Mucosa of descending colon (tissue), 3 donors: Measurements from ENCODE around the gene TRERF1. TPM values are rescaled to one million over a fixed set of nuclear protein-coding genes. Genes with fewer than 3 reads are reported as not detected.

ENCODE experiments used
- ATAC-seq: fragments of 200-7000 bp; cut with Tn5 transposase; one replicate; pipeline ENCODE4 v1.9.1; 2020; ENCODE audit warnings: mild to moderate bottlenecking, moderate library complexity
- DNase-seq, 3 donors: peaks; one replicate each; pipeline ENCODE4 v3.0.0-alpha.2; 2020
- H3K36me3 ChIP-seq: fragments of 200-600 bp; one replicate; pipeline ENCODE4 v1.8.0; 2021; ENCODE audit warnings: low read depth, mild to moderate bottlenecking
- H3K4me1 ChIP-seq: fragments of 200-600 bp; one replicate; pipeline ENCODE4 v1.8.0; 2021; ENCODE audit warnings: low read depth, mild to moderate bottlenecking
- H3K4me3 ChIP-seq: fragments of 200-600 bp; one replicate; pipeline ENCODE4 v1.8.0; 2021; ENCODE audit warnings: mild to moderate bottlenecking
- H3K9me3 ChIP-seq: fragments of 200-600 bp; one replicate; pipeline ENCODE4 v1.8.0; 2021; ENCODE audit warnings: mild to moderate bottlenecking
- CTCF ChIP-seq: fragments of 200-600 bp; IDR thresholded peaks from one replicate; pipeline ENCODE4 v1.8.0; 2022; ENCODE audit warnings: antibody characterized with exemption, mild to moderate bottlenecking
- intact Hi-C, 2 donors: fragments of 100-400 bp; cut with DNase I in 1 of 2; cut with micrococcal nuclease in 1 of 2; formaldehyde crosslinking; loops; one replicate each; pipeline versions ENCODE4 v1.11.0 to v1.11.1; 2022; cut with DNase I, micrococcal nuclease
- total RNA-seq, 3 donors: library from RNA; stranded (reverse); fragmentation: NEBNext Ultra II Directional in 2 of 3; extraction: Animal tissue kit (Norgen Biotek cat#: 25700) in 2 of 3; gene quantifications; one replicate each; pipeline versions ENCODE4 v1.2.1 to v1.2.4, GENCODE V29; 2021 to 2023
- donor health status: DM: no; HTN: no; CAD: no; lungs with moderate emphysema.
- donor health status: DM: no; HTN: no; CAD: no.
- donor health status: DM: no; HTN: yes; CAD: no.

TRERF1 gene
- total RNA-seq, 3 donors from 2014 or later: 2.8 to 11.2 (median 3.8) TPM

DNA sequence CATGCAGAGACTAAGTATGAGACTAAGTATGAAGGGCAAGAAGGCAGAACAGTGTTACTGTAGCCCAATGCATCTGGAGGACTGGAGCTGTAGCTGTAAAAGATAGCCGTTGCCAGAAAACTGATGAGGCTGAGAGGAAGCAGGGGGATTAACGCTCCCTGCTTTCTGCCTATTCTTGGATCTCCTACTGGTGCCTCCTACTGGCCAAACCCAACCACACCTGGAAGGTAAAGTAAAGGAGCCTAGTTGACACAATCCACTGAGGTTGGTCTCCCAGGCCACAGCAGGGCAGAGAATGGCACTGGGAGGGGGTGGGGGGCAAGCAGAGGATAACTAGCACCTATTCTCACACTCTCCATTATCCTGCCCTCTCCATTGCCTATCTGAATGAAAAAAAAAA lies 129.1 kb downstream of the TRERF1 start:
- no peak for DNase-seq
- TF ChIP-seq CTCF: no peak
- Histone ChIP-seq H3K4me1 (no peaks in the 10 kb centered on the region), H3K9me3 (no peaks in the 10 kb centered on the region), H3K4me3 (no peak overlapping the region), H3K36me3 (no peaks in the 10 kb centered on the region)
- no peak for ATAC-seq
- intact Hi-C loops: no loop called here

- DNase-seq (no peak), ATAC-seq (no peak)
- Histone ChIP-seq H3K4me3 (no peak overlapping the region), H3K9me3 (no peaks in the 10 kb centered on the region), H3K36me3 (no peaks in the 10 kb centered on the region), H3K4me1 (no peaks in the 10 kb centered on the region)
- TF ChIP-seq CTCF: no peak
- intact Hi-C loops: no loop called here
Observed at GRCh38 chr6:42321976-42322375, 129.8 kb downstream of the TRERF1 start.

DNA sequence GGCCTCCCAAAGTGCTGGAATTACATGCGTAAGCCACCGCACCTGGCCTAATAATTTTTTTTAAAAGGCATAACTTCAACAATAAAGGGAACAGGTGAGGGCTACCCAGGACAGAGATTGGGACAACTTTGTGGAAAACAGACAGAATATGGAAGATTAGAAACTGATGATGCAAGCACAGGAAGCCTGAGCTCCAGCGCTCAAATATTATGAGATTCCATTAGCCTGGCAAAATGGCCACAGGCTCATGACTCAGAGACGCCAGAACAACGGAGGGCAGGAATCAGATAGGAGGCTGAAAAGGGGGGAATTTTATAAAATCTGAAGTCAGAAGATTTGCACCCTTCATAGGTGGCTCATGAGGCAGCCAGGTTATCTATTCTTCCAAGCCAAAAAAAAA lies 131.0 kb downstream of the TRERF1 start:
- Histone ChIP-seq H3K9me3 (no peaks in the 10 kb centered on the region), H3K4me3 (no peak overlapping the region), H3K36me3 (no peaks in the 10 kb centered on the region), H3K4me1 (peaks cover 2% of the 10 kb centered on the region)
- ATAC-seq (no peak), DNase-seq (no peak)
- intact Hi-C loops: no loop called here
- no peak for TF ChIP-seq CTCF

- Histone ChIP-seq H3K36me3 (no peaks in the 10 kb centered on the region), H3K4me1 (peaks cover 2% of the 10 kb centered on the region), H3K4me3 (no peak overlapping the region), H3K9me3 (no peaks in the 10 kb centered on the region)
- TF ChIP-seq CTCF: no peak
- no peak for ATAC-seq
- no peak for DNase-seq
- intact Hi-C loops: no loop called here
Observed at GRCh38 chr6:42318480-42318879, 133.2 kb downstream of the TRERF1 start.

- DNase-seq: no peak
- intact Hi-C loops: no loop called here
- no peaks in the 10 kb centered on the region for H3K9me3 ChIP-seq
- no peaks in the 10 kb centered on the region for H3K36me3 ChIP-seq
- no peak for TF ChIP-seq CTCF
- H3K4me1 ChIP-seq: peaks cover 2% of the 10 kb centered on the region
- ATAC-seq: no peak
- H3K4me3 ChIP-seq: no peak overlapping the region
Observed at GRCh38 chr6:42316981-42317380, 134.7 kb downstream of the TRERF1 start.
